Heart left ventricle (tissue), 13 donors: ENCODE data around the gene CCDC195.

Source experiments
- CTCF ChIP-seq, 12 donors: fragments of 200-600 bp; sonication (generic) in 4 of 12; IDR thresholded peaks; one replicate each; pipeline versions ENCODE4 v1.5.0 to v1.8.0; 2018 to 2022; ENCODE audit warnings: antibody characterized with exemption in 12 of 12, mild to moderate bottlenecking in 5 of 12
- POLR2A ChIP-seq, 2 donors: fragments of 450-650 bp; IDR thresholded peaks; one replicate each; pipeline ENCODE4 v1.6.1; 2017; ENCODE audit warnings: antibody characterized with exemption in 2 of 2, mild to moderate bottlenecking in 2 of 2, moderate library complexity in 2 of 2
- donor health status: ischemic (EF 13 %, LVEDD 7.1; RV severe dilation, severe dysfunction).
- donor health status: DM: no; HTN: yes; CAD: no.
- donor health status: DM: no; HTN: no; CAD: no.
- donor health status: ischemic (EF 25% LVEDD 6.9; RV normal size, moderate dysfunction).
- donor health status: ischemic (EF 25% LVEDD 5.7; RV mildly dilated, moderate dysfunction).
- donor health status: ischemic (EF 35%, LVEDD 5.7; RV mildly dilated, moderate dysfunction).
- donor health status: nonischemic (EF 11% LVEDD 7.7; RV severe dilation, severe dysfunction).
- donor health status: DM: yes; HTN: yes; CAD: no.
- donor health status: PGD.
- donor health status: ischemic (EF 29% LVEDD 5.4; RV normal size, mild dysfunction).
- donor health status: nonischemic (EF 23%, LVEDD 6.1; RV moderate dilation, normal function).

- TF ChIP-seq CTCF (IDR thresholded peaks at IDR 0.05) = no peak
- TF ChIP-seq POLR2A (IDR thresholded peaks at IDR 0.05) = no peak
Observed at GRCh38 chr2:224666951-224667553, 49.1 kb downstream of the CCDC195 start.
